D341Med (cell line): Measurements from ENCODE around the gene TRIO.
"Not testable (repeated sequence)": the region's sequence is repeated elsewhere in the genome, so short reads cannot be mapped to it uniquely, and the experiment has no call there.

Experiments
- DNase-seq: peaks from one replicate; pipeline ENCODE4 v3.0.0; 2012; ENCODE audit warnings: low spot score

Gene TRIO

GRCh38 chr5:14509556-14509955, 366.4 kb downstream of the TRIO start:
- no peak for DNase-seq

- no peak for DNase-seq
These were observed 367.1 kb downstream of the TRIO start for GRCh38 chr5:14510156-14510734.

- no peak for DNase-seq
These were observed 367.7 kb downstream of the TRIO start for GRCh38 chr5:14510880-14511279.

- DNase-seq = no peak
These were observed 369.4 kb downstream of the TRIO start for GRCh38 chr5:14512574-14512973.

- DNase-seq = no peak
These were observed 370.1 kb downstream of the TRIO start for GRCh38 chr5:14513266-14513665.

- no peak for DNase-seq
These were observed 373.8 kb downstream of the TRIO start for GRCh38 chr5:14516901-14517300.

- no peak for DNase-seq
These were observed 375.5 kb downstream of the TRIO start for GRCh38 chr5:14518638-14519037.

GRCh38 chr5:14521748-14522147, 378.6 kb downstream of the TRIO start:
- no peak for DNase-seq

- DNase-seq = no peak
These were observed 379.6 kb downstream of the TRIO start for GRCh38 chr5:14522721-14523120.

- DNase-seq = no peak
These were observed 380.3 kb downstream of the TRIO start for GRCh38 chr5:14523243-14524034.

- DNase-seq = no peak
These were observed 382.3 kb downstream of the TRIO start for GRCh38 chr5:14525397-14525796.

GRCh38 chr5:14526493-14526892, 383.4 kb downstream of the TRIO start:
- DNase-seq = no peak

- DNase-seq = no peak
These were observed 385.0 kb downstream of the TRIO start for GRCh38 chr5:14528115-14528514.

- DNase-seq = no peak
These were observed 385.8 kb downstream of the TRIO start for GRCh38 chr5:14528926-14529325.

- DNase-seq = no peak
These were observed 388.5 kb downstream of the TRIO start for GRCh38 chr5:14531668-14532067.

- DNase-seq = no peak
These were observed 389.0 kb downstream of the TRIO start for GRCh38 chr5:14532180-14532579.

- no peak for DNase-seq
These were observed 391.6 kb downstream of the TRIO start for GRCh38 chr5:14534773-14535172.

GRCh38 chr5:14545308-14545707, 402.2 kb downstream of the TRIO start:
- no peak for DNase-seq

- DNase-seq = no peak
These were observed 402.7 kb downstream of the TRIO start for GRCh38 chr5:14545862-14546261.

- DNase-seq = no peak
These were observed 404.5 kb downstream of the TRIO start for GRCh38 chr5:14547666-14548065.

GRCh38 chr5:14551211-14551610, 408.1 kb downstream of the TRIO start:
- DNase-seq = no peak

GRCh38 chr5:14552017-14552416, 408.9 kb downstream of the TRIO start:
- no peak for DNase-seq

GRCh38 chr5:14554288-14554687, 411.1 kb downstream of the TRIO start:
- not testable (repeated sequence) for DNase-seq

GRCh38 chr5:14556015-14556414, 412.9 kb downstream of the TRIO start:
- no peak for DNase-seq
